NK-92 treated with Interleukin-12 subunit alpha and Interleukin-12 subunit beta, amount 100 ng/mL, for 24 hours (cell line): ENCODE data around the gene GHR.

Source experiments
- DNase-seq: peaks from one replicate; lab custom pipeline; 2025; lab: John Stamatoyannopoulos, UW

GHR gene

DNA sequence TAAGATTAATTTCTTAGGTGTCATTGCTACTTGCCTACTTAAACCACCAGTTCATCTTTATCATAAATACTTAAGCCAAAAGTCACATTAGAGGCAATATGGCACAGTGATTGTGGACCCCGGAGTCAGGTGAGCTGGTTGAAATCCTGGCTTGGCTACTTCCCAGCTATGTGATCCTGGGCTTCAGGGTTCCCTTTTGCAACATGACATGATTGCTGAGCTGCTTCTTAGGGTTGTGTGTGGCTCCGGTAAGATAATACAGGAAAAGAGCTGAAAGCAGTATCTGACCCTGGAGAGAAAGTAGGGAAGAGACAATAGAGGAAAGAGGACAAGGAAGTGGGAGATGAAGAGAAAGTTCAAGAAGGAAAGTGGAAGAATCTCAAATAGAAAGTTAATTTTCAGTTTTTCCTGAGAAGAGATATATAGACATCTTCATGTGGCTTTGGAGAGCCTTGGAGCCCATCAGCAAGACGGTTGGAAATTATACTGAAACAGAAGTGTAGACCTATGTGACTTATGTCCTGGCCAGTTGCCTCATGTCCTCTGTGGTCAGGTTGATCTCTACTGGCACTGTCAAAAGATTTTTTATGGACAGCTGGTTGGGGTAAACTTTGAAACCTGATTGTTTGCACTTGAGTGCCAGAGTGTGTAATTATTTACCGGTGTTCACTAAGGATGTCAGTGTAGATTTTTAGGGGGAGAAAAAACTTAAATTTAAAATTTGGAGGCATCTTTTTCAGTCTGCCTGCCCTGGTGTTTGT, 93.2 kb downstream of the GHR start:
- DNase-seq: no peak

DNA sequence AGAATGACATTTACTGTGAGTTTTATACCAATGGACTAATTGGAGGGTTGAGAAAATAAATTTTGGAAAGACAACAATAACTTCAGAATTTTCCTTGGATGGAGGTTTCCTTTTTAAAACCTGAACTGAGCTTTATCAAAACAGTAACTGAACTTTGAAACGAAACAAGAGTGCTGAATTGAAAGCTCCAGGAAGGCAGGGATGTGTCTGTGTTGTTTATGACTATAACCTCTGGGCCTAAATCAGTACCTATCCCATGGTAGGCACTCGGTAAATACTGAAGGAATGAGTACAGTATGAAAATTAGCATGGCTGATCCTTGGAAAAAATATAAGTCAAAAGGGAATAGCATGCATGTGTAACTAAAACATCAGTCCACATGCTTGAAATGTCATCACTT, 93.9 kb downstream of the GHR start:
- no peak for DNase-seq

DNA sequence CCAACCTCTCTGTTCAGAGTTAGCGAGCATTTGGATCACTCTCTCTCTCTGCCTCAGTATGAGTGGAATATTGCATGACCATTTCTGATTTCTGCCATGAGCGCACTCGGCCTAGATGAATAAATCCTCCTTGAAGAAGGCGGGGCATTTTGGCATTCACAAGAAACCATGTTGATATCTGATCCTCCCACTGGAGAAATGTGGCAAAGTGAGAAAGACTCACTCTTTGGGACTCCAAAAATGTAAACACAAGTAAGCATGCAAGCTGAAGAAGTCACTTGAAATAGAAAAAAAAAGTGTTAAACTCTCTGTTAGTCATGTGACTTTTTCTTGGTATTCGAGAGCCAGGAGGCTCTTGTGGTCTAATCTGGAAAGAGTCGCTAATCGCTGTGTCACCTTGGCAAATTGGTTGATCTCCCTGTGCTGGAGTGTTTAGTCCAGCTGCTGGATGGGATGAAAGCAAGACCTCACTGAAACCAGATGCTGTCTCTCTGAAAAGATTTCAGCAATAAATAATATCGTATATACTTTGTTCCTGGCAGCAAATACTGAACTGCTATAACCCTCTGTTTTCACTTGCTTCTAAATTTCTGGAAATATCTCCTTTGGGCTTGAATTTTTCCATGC, 95.5 kb downstream of the GHR start:
- no peak for DNase-seq

DNA sequence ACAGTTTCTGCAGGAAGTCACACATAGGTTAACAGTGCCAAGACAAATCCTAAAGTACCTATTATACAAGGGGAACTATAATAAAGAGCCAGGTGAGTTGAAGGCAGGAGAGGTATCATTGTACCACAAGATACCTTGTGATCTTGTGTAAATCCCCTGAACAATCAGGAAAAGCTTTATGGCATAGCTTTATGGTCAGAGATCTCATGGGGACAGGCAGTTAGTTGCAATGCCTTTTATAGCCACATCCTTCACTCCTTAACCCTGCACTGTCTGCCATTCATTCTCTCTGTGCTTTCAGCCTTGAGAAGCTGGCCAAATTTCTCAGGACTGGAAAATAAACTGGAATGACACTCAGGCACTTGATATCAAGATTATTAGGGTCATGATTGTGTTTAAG, 97.0 kb downstream of the GHR start:
- DNase-seq: no peak

DNA sequence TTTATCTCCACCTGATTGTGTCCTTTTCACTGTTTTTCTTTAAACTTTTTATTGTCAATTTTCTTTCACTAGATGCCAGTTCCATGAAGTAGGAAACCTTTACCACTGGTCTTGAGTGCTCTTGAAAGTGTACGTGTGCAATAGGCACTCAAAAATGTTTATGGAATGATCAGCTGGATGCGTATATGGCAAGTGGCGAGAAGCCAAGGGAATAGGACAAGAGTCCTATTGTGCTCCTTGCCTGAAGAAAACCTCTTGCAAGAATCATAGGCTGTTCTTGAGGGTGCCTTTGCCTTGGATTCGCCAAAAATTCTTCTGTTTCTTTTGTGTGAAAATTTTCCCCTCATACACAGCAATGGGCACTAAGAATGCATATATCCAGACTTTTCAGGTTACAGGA, 97.7 kb downstream of the GHR start:
- no peak for DNase-seq

DNA sequence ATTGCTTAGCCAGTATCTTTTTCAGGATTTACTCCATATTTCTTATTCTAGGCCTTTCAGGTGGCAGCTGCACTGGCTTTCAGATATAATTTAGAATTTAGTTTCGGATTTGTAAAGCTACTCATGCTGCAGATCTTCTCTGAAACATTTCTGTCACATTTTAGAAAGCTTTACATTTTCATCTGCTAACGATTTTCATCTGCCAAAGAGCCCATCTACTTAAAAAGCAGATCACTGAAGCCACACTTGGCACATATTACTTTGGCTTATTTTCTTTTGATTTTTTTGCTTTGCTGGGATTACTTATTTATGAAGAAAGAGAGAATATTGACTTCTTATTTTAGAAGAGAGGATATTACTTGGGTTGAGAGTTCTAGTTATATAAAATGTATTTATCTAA, 98.2 kb downstream of the GHR start:
- DNase-seq: no peak

DNA sequence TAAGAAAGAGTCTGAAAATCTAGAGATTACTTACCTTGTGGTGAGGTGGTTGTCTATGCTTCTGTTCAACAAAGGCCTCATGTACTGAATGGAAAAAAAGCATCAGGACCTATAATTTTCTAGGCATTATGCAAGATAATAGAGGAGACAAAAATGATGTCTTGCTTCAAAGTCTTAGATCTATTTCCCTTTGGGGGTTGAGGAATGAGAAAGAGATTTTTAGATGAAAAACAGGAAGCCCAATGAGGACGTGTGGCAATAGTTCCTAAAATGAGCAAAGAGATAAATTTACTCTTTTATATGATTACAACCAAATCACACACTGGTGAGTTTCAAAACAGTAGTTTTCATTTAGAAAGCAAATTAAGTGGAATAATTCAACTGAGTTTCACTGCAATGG, 99.5 kb downstream of the GHR start:
- DNase-seq: no peak

DNA sequence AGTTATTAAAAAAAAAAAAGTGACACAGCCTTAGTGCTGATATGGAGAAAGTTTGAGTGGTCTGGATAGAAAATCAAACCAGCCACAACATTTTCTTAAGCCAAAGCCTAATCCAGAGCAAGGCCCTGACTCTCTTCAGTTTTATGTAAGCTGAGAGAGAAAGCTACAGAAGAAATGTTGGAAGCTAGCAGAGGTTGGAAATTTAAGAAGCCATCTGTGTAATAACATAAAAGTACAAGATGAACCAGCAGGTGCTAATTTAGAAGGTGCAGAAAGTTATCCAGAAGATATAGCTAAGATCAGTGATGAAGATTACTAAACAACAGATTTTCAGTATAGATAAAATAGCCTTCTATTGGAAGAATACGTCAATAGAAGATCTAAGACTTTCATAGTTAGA, 102.9 kb downstream of the GHR start:
- no peak for DNase-seq

DNA sequence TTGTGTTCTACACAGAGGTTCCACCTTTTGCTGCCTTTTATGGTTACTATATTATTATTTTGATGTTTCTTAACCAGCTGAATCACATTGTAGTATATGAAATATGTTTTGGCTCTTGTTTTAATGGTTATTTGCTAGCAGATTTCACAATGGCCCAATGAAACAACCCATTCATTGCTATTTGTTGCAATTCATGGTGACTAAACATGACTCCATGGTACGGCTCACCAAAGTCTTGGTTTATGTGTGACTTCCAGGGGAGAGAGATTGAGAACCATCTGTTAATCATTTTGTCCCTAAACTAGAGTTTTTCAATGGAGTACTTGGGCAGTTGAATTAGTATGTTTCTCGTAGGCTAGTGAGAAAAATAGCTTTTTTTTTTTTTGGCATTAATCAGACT, 108.4 kb downstream of the GHR start:
- no peak for DNase-seq

DNA sequence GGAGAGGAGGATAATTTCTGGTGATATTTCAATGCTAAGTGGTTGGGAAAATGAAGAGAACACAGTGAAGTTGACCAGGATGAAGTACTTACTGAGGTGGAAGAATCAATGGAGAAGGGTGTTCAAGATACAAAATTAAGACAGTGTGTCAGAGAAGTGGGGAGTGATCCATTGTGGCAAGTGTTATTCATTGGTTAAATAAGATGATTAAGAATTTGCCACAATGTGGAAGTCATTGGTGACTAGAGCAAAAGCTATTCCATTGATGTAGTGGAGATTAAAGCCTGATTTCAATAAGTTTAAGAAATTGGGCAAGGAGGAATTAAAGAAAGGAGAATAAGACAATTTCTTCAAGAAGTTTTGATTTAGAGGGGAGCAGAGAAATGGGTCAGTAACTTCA, 118.9 kb downstream of the GHR start:
- no peak for DNase-seq

DNA sequence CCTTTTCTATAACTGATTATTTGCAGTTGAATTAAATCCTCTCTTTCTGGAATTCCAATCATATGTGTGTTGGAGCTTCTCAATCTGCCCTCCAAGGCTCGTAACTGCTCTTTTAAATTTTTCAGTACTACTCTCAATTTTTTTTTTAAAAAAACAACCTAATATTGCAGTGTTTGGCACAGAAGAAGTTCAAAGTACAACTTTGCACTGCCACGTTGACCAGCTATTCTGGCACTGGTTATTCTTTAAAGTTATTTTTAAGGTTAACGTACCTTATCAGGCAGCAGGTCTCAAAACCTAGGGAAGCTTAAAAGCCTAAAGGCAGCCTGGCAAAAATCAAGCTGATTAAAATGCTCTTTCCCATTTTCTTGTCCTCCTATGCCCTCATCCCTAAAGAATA, 120.5 kb downstream of the GHR start:
- DNase-seq: no peak

DNA sequence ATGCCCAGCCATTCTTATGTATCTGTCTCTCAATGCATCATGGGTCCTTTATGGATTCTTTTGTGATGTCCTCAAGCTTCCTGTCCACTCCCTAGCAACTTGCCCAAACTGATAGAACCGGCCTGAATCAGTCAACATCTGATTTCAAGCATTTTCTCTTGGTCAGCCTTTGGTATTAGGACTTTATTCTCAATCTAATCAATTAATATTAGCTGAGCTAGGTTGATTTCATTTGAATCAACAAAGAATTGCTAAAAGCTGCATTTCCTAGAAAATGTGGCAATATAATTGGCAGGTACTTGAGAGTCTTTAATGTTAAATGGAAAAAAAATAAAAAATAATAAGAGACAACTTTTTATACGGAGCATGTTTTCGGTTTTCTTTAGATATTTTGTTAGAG, 121.8 kb downstream of the GHR start:
- no peak for DNase-seq

DNA sequence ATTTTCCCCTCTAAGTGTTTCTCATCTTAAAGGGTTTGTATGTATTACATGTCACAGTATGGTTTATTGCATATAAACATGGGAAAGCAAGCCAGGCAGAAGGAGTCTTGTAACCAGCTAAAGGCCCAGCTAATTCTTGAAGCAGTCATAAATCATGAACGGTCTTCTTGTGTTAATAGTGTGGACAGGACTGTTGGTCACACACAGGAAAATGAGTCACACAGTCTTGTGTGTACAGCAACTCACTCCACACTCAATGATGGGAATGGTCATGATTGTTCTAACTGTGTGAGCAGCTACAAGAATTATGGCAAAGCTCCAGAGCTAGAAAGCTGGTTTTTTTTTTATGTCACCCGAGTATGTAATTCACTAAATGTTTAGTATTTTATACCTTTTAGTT, 123.9 kb downstream of the GHR start:
- DNase-seq: no peak

DNA sequence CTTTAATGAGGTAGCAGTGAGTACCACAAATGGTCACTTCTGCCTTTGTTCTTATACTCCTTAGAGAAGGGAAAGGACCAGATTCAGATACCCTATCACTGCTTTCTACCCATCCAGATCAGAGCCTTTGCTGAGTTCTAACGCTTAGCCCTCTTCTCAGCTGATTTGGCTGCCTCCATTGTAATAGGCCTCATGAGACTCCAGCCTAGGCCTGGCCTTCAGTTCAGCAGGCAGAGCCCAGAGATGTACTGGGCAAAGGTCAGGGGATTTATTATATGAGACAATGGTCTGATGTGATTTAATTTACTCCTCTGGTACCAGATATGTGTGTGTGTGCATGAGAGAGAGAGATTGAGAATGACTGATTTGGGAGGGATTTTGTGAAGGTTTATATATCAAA, 124.7 kb downstream of the GHR start:
- DNase-seq: no peak

DNA sequence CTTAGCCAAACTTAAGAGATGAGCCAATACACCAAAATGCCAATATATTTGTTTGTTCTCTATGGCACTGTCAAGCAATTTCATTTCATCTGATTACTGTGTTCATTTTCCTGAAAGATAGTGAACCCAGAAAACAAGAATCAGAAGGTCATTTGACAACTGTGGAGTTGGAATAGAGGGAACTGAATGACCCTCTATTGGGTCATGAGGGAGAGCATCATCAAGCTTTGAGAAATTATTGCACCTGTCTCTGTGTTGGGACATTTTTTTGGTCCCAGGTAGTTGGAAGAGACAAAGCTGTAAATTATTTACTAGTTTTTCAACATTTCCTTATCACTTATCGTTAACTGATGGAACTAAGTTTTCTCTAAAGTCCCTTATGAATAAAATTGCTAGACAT, 129.4 kb downstream of the GHR start:
- DNase-seq: no peak

DNA sequence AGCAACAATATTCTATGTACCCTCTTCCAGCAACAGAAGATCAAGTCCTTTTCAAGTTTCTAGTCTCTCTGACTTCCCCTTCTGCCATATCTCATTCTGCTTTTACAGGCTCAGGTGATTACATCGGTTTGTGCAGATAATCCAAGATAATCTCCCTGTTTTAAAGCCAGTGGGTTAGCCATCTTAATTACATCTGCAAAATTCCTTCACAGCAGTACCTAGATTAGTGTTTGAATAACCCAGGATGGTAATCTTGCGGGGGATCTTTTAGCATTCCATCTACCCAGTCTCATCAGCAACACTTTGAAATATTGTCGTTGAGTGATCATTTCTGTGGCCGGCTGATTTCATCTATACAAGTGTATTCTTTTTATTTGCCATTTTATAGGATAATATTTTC, 130.2 kb downstream of the GHR start:
- no peak for DNase-seq

DNA sequence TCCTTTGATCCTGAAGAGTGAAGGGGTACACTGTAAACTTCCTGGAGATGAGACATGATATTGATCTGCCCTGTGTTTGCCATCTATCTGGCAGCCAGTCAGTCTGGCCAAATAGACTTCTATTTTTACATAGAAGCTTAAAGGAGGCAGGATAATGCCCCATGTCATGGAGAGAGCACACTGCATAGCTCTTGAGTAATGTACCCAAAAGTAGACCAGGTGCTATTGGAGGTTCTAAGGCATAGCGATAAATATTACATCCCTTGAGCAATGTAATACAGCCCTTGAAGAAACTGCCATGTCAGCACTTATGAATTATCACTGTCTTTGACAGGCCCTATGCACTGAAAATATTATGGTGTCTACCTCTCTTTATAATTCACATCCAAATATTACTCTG, 131.8 kb downstream of the GHR start:
- DNase-seq: no peak

DNA sequence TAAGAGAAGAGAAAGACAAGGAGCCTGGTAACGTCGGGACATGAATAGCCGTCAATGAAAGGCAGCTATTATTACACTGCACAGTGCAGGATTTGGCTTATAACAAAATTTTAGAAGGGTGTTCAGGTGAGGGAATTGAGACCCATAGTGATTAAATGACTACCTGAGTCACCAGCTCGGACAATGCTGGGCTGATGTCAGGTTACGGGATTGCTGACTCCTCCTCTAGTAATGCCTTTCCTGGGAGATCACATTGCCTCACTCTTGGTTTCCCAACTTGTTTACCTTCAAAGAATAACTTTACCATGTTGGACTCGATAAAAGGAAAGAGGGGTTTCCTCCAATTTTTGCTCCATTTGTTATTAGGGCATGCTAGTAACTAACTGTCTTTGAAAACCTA, 132.6 kb downstream of the GHR start:
- no peak for DNase-seq

DNA sequence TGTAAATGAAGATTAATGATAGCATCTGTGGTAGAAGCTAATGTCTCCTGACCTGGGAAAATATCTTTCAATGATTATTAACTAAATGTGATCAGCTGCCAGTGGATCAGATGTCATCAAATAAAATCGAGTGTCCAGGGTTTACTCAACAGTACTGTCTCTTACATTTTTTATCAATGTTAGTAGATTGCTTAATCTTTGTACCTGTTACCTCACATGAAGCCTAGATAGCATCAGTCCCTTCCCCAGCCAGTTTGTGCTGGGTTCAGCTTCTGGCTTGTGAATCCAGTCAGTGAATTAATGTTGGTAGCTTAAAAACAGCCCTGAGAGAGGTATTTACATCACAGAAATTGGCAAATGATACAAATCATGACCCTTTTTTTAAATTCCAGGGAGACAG, 134.4 kb downstream of the GHR start:
- DNase-seq: no peak

DNA sequence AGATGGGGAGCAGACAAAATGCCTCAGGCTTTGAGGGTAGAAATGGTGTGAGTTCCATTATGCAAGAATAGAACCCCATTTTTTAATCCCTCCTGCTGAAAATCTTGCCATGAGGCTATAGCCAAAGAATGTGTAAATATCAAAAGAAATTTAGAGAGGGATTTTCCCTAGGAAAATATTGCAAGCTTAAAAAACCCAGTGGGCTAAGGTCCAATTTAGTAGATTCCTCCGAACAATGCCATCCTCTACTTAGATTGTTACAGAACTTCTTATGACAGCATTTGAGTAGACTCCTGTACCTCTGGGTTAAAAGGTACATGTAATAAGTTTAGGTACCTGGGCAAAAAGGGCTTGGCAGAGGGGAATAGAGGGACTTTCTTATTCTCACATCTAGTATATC, 138.4 kb downstream of the GHR start:
- DNase-seq: no peak

DNA sequence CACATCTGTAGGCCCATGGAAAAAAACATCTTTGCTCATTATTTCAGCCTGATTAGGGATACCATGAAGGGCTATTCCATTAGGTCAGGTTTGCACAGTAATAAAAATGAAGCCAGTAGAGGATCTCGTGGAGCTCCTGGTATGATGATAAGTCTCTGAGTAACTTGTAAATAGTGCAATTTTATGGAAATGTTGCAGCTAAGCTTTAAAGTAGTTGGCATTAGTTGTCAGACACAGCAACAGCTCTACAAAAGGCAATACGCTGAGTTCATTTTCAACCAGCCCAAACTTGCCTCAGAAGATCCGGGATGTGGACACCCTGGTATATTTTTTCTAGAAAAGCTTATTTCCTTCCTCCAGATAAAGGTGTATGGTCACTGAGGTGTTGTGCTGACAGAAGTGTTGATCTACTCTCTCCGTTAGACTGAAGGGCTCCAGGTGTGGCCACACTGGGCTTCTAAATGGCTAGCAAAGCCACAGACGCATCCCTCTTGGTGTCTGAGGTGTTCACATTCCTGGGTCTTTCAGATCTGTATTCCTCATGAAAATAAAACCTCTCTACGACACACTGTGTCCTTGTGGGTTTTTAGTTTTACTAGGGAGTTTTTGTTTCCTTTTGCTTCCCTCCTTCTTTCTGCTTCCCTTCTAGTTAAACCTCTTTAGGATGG, 141.6 kb downstream of the GHR start:
- DNase-seq: no peak

DNA sequence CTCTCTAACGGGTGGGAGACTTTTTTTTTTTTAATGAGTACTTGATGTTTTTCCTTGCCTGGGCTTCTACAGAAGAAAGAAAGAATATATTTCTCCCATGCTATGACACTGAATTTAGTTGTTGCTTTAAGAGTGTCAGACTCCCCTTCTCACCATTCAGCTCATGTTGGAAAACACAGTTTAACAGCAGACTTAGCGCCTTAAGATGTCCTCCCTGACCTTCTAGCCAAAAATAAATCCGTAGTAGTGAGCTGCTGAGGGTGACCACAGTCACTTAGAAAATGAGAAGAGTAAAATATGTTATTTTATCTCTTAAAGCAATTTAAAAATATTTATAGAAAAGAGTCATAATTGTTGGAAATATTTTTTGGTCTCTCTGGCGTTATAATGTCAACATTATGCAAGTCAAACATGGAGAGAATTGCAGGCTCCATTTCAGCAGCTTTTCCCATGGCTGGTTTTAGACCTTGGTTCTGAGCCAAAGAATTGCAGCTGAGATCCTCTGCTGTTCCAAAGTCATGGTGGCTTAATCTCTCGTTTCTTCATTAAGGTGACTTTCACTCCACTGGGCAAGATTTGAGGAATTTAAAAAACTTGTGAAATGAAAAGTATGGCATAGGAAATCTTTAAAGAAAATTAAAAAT, 143.5 kb downstream of the GHR start:
- DNase-seq: no peak

DNA sequence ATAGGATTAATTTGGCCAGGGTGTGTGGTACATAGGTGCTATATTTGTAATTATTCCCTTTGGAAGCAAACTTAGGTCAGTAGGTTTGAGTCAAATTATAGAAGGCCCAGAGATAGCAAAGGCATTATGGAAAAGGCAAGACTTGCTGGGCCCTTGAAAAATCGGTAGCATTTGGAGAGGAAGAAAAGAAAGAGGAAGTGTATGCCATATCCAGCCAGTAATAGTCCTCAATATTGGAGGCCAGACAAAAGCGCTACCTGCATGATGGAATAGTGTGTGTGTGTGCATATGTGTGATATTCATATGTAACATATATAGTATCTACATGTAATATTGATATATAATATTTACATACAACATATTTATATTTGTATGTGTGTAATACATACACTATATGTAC, 146.1 kb downstream of the GHR start:
- no peak for DNase-seq
